AG10803 (cell line): ENCODE results near the gene PFKFB4.
A peak's percentile ranks its signal among the peaks of the same experiment; 100 is the strongest.

Experiments
- DNase-seq: peaks from one replicate; pipeline ENCODE4 v3.0.0; 2010; ENCODE audit warnings: low read depth
- H3K4me3 ChIP-seq: 2 replicates; pipeline ENCODE4 v1.5.1; 2011; ENCODE audit warnings: mild to moderate bottlenecking, low read length, control low read depth
- CTCF ChIP-seq: conservative IDR thresholded peaks from 2 replicates; pipeline ENCODE4 v1.5.1; 2011; ENCODE audit warnings: mild to moderate bottlenecking, low read length, control low read depth, inconsistent platforms

Gene PFKFB4

GRCh38 chr3:48503401-48504050, 53.1 kb downstream of the PFKFB4 start:
- peak; percentile 40 for DNase-seq
- H3K4me3 ChIP-seq: peak overlapping the region; percentile 82

GRCh38 chr3:48502728-48503168, 53.9 kb downstream of the PFKFB4 start:
- TF ChIP-seq CTCF: no peak
- H3K4me3 ChIP-seq: peak overlapping the region; percentile 82
- DNase-seq: peak; percentile 16

More at GRCh38 chr3:48503401-48504050, 53.1 kb downstream of the PFKFB4 start:
- TF ChIP-seq CTCF: no peak

GRCh38 chr3:48502121-48502520, 54.5 kb downstream of the PFKFB4 start:
- no peak for DNase-seq
- H3K4me3 ChIP-seq: no peak overlapping the region
- TF ChIP-seq CTCF: no peak

- TF ChIP-seq CTCF: no peak
- no peak overlapping the region for H3K4me3 ChIP-seq
- no peak for DNase-seq
Observed at GRCh38 chr3:48501196-48501595, 55.4 kb downstream of the PFKFB4 start.

- no peak for TF ChIP-seq CTCF
- H3K4me3 ChIP-seq: no peak overlapping the region
- no peak for DNase-seq
Observed at GRCh38 chr3:48500656-48501055, 55.9 kb downstream of the PFKFB4 start.

- no peak for DNase-seq
- no peak for TF ChIP-seq CTCF
- H3K4me3 ChIP-seq: no peak overlapping the region
Observed at GRCh38 chr3:48493203-48493501, 63.5 kb downstream of the PFKFB4 start.

GRCh38 chr3:48492461-48493202, 64.0 kb downstream of the PFKFB4 start:
- no peak overlapping the region for H3K4me3 ChIP-seq
- no peak for TF ChIP-seq CTCF
- peak; percentile 70 for DNase-seq
